ENCODE measurements around the gene ZNF232.
A peak's percentile ranks its signal among the peaks of the same experiment; 100 is the strongest.
"Not testable (repeated sequence)": the region's sequence is repeated elsewhere in the genome, so short reads cannot be mapped to it uniquely, and the experiment has no call there.

ZNF232 gene

GRCh38 chr17:5111402-5112204 is at the start of gene ZNF232:
Gene ZNF232, minus strand, starts transcription at chr17:5111878. Its CDS starts 56 bp downstream, at chr17:5111822.
- DNase-seq, result peak; percentile 96 to 99

- DNase-seq, result not testable (repeated sequence)
These were observed 49.0 kb upstream of the ZNF232 start for GRCh38 chr17:5160702-5161101.

- not testable (repeated sequence) for DNase-seq
These were observed 34.4 kb upstream of the ZNF232 start for GRCh38 chr17:5146122-5146521.

DNA sequence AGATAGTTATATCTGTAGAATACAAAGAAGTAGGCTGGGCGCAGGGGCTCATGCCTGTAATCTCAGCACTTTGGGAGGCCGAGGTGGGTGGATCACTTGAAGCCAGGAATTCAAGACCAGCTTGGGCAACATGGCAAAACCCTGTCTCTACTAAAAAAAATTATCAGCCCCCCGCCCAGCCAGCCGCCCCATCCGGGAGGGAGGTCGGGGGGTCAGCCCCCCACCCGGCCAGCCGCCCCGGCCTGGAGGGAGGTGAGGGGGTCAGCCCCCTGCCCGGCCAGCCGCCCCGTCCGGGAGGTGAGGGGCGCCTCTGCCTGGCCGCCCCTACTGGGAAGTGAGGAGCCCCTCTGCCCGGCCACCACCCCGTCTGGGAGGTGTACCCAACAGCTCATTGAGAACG is 31.2 kb upstream of the ZNF232 start:
- DNase-seq, result not testable (repeated sequence)

- DNase-seq, result no peak
These were observed 27.7 kb upstream of the ZNF232 start for GRCh38 chr17:5139458-5139732.

GRCh38 chr17:5138616-5139457 is 27.2 kb upstream of the ZNF232 start:
- no peak for DNase-seq

- DNase-seq, result not testable (repeated sequence)
These were observed 26.5 kb upstream of the ZNF232 start for GRCh38 chr17:5138198-5138544.

GRCh38 chr17:5137511-5138197 is 26.0 kb upstream of the ZNF232 start:
- not testable (repeated sequence) for DNase-seq

DNA sequence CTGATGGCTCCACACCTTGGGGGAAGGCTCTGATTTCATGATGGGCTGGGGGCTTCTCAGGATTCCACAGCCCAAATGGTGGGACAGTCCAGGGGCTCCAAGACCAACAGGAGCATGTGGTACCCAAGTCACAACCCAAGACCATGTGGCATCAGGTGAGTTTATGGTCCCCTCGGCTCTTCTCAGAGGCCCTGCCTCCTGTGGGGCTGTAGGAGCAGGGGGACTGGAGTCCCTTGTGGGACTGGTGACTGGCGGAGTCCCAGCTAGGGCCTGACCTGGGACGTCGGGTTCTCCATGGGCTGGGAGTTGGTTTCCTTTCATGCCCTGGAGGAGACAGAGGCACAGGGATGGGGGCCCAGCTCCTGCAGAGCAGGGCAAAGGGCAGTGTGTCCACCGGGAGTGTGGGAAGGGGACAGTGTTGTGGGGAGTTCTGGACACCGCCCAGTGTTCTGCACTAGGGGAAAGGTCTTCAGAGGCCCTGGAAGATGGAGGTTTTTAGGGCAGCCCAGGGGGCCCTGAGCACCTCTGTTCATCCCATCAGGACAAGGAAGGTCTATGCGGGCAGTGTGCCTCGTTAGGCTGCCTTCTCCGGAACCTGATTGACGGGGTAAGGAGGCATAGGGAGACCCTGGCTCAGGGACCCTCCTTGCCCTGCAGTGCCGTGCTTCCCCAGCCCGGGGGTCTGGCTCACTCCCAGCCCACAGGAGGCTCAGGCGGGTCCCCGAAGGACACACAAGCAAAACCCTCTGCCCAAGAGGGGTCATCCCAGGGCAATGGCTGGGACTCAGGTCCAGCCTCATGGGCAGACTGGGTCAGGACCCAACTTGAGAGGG is 25.1 kb upstream of the ZNF232 start:
- not testable (repeated sequence) for DNase-seq

GRCh38 chr17:5135726-5136579 is 24.3 kb upstream of the ZNF232 start:
- no peak for DNase-seq

DNA sequence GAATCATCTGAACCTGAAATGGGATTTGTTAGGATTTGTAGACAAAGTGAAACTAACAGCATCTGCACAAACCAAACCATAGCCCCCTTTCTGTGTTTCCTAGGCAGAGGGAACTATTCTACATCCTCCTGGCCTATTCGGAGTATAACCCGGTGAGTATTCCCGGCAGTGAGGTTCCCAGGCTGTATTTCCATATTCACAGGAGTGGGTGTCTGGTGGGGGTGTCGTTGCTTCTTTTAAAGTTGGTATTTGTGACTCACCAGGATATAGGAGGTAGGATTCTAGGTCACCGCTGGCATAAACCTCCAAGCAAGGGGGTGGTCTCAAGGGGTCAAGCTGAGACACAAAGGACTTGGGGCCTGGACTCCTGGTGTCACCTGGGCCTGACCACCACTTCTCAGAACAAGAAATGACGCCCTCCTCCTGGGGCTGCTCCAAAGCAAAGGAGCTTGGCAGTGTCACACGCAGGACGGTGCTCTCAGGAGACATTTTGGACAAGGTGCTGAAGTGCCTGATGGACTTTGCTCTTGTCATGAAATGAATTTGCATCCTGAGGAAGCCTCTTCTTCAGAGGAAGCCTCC is 23.5 kb upstream of the ZNF232 start:
- not testable (repeated sequence) for DNase-seq

- not testable (repeated sequence) for DNase-seq
These were observed 22.9 kb upstream of the ZNF232 start for GRCh38 chr17:5134571-5134970.

GRCh38 chr17:5133961-5134360 is 22.3 kb upstream of the ZNF232 start:
- not testable (repeated sequence) for DNase-seq

DNA sequence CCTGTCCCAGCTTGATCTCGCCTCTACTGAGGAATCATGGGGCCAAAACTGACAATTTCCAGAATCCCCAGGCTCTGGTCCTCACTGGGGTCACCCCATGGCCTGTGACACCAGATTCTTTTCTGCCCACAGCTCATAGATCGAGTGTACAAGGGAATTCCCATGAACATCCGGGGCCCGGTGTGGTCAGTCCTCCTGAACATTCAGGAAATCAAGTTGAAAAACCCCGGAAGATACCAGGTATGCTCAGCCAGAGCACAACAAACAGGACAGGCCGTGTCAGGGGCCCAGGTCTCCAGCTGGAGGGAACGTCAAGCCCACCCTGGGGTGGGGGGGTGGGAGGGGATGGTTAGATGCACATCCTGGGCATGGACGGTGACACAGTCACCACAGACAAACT is 21.6 kb upstream of the ZNF232 start:
- no peak for DNase-seq

DNA sequence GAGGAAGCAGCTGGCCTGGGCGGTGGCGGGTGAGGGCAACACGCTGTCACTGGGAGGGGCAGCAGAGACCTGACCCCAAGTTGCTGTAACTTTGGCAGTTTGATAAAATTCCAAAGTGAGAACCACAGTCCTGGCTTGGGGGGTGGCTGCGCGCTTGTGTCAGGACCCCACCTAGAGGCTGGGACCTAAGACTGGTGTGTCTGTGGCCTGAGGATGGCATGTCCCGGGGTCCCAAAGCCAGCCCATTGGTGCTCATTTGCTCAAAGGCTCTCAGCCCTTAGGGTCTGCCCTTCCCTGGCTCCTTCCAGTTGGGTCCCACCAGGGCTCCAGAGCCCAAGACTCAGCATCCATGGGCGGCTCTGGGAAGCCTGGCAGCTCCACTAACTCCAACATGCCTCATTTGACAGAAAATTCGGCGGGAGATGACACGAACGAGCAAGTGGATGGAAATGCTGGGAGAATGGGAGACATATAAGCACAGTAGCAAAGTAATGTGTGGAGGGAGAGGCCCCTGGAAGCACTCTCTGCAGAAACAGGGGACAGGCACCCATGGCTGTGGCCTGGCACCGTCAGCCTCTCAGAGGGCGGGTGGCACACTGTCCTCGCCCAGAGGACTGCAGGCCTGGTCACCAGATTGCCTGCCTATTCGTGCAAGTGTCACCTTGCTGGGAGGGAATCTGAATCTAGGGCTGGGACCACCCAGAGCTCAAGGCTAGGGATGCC is 21.0 kb upstream of the ZNF232 start:
- DNase-seq, result not testable (repeated sequence)

- DNase-seq, result not testable (repeated sequence)
These were observed 20.3 kb upstream of the ZNF232 start for GRCh38 chr17:5131799-5132502.

- DNase-seq, result no peak
These were observed 19.6 kb upstream of the ZNF232 start for GRCh38 chr17:5131146-5131715.

DNA sequence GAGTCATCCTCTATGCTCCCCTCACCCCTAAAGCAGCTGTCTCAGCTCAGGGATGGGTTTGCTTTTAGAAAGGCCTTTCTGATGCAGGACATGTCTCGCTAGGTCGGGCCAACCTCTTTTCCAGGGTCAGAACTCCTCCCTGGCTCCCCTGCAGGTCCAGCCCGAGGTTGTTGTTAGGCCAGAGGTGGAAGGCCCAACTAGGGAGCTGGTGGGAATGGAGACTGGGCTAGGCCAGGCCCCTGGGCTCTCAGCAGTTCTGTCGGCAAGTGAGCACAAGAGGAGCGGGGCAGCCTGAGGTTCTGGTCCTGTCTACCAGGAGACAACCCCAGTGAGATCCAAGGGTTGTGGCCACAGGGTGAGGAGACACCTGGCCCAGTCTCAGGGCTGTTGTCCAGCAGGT is 19.0 kb upstream of the ZNF232 start:
- DNase-seq, result not testable (repeated sequence)

DNA sequence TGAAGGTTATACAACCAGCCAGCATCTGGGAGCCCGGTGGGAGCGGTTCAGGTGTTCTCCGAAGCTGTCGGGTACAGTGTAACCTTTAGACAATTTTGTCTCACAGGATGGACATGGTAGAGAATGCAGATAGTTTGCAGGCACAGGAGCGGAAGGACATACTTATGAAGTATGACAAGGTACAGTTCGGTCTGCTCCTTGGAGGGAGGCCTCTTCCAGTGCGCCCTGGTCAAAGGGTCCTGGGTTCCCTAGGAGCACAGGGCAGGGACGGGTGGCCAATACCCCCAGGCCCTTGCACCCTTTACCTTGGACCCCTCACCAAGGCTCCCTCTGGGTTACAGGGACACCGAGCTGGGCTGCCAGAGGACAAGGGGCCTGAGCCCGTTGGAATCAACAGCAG is 18.6 kb upstream of the ZNF232 start:
- DNase-seq, result not testable (repeated sequence)
